SU-DHL-6 (cell line): ENCODE data around the gene ENDOU.

ENCODE experiments used
- EZH2phosphoT487 ChIP-seq: fragments of 200-600 bp; sonication (generic), shearing (Covaris generic); conservative IDR thresholded peaks from 2 replicates; pipeline ENCODE4 v1.6.1; 2018; ENCODE audit warnings: mild to moderate bottlenecking, antibody characterized with exemption, low read length, moderate library complexity, mixed read lengths
- TF ChIP-seq, protein P1 (sequence below): fragments of 200-600 bp; sonication (generic); IDR thresholded peaks from one replicate; pipeline ENCODE4 v1.5.1; 2017; ENCODE audit warnings: antibody characterized with exemption, mild to moderate bottlenecking, low read length, moderate library complexity; ENCODE audit not compliant: insufficient read depth, poor library complexity, severe bottlenecking

DNA sequence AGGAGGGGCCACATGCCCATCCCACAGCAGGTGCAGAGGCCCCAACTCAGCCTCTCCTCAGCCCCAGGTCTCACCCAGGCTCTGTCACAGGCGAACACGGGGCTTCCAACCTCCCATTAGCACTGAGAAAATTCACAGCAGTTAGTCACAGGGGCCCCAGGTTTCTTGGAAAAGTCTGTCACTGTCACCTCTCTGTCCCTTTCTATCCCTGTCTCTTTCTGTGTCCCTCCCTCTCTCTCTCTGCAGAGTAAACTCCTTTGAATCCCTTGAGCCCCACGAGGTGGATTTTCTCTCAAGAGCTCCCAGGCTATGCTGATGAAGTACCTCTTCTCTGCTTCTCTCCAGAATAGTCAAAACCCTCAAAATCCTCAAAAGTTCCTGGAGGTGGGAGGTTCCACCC, 14.0 kb upstream of the ENDOU start:
- TF ChIP-seq, protein P1, sequence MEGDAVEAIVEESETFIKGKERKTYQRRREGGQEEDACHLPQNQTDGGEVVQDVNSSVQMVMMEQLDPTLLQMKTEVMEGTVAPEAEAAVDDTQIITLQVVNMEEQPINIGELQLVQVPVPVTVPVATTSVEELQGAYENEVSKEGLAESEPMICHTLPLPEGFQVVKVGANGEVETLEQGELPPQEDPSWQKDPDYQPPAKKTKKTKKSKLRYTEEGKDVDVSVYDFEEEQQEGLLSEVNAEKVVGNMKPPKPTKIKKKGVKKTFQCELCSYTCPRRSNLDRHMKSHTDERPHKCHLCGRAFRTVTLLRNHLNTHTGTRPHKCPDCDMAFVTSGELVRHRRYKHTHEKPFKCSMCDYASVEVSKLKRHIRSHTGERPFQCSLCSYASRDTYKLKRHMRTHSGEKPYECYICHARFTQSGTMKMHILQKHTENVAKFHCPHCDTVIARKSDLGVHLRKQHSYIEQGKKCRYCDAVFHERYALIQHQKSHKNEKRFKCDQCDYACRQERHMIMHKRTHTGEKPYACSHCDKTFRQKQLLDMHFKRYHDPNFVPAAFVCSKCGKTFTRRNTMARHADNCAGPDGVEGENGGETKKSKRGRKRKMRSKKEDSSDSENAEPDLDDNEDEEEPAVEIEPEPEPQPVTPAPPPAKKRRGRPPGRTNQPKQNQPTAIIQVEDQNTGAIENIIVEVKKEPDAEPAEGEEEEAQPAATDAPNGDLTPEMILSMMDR, result no peak
- TF ChIP-seq EZH2phosphoT487, result no peak
